ENCODE measurements around the gene C16orf86. TPM values are rescaled to one million over a fixed set of nuclear protein-coding genes. Genes with fewer than 3 reads are reported as not detected.

Gene C16orf86
- total RNA-seq, 1 donor from 2014 or later = 2.1 TPM

DNA sequence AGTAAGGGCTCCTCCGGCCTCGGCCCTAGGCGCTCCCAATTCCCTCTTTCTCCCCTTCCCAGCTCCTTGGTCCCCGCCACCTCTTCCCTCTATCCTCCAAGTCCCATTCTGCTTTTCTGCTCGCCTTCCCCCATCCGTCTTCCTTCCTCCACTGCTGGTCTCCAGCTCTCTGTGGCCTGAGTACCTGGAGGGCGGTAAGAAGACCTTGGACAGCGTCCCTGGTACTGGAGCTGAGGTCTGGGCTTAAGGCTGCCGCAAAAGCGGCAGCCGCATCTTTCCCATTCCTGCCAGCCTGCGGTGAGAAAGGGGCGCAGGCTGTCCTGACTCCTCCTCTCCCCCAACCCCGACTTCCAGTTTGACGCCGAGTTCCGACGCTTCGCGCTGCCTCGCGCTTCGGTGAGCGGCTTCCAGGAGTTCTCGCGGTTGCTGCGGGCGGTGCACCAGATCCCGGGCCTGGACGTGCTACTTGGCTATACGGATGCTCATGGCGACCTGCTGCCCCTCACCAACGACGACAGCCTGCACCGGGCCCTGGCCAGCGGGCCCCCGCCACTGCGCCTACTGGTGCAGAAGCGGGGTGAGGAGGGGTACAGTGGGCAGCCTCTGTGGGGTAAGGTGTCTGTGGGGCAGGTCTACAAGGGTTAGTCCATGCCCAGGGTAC lies 5.4 kb upstream of the C16orf86 start:
- no peaks in the 10 kb centered on the region for H3K9me3 Mint-ChIP-seq (ENCODE audit: unreplicated experiment)
- H3K27me3 Mint-ChIP-seq (ENCODE audit: unreplicated experiment) = no peaks in the 10 kb centered on the region
- peak overlapping the region; percentile 87 for H3K4me3 Mint-ChIP-seq (ENCODE audit: unreplicated experiment)
- peaks cover 24% of the 10 kb centered on the region for H3K4me1 Mint-ChIP-seq (ENCODE audit: unreplicated experiment)
- peak overlapping the region; percentile 89 for H3K27ac Mint-ChIP-seq (ENCODE audit: unreplicated experiment)
- H3K36me3 Mint-ChIP-seq (ENCODE audit: unreplicated experiment) = peaks cover 6% of the 10 kb centered on the region
- TF ChIP-seq, protein P1, sequence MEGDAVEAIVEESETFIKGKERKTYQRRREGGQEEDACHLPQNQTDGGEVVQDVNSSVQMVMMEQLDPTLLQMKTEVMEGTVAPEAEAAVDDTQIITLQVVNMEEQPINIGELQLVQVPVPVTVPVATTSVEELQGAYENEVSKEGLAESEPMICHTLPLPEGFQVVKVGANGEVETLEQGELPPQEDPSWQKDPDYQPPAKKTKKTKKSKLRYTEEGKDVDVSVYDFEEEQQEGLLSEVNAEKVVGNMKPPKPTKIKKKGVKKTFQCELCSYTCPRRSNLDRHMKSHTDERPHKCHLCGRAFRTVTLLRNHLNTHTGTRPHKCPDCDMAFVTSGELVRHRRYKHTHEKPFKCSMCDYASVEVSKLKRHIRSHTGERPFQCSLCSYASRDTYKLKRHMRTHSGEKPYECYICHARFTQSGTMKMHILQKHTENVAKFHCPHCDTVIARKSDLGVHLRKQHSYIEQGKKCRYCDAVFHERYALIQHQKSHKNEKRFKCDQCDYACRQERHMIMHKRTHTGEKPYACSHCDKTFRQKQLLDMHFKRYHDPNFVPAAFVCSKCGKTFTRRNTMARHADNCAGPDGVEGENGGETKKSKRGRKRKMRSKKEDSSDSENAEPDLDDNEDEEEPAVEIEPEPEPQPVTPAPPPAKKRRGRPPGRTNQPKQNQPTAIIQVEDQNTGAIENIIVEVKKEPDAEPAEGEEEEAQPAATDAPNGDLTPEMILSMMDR (IDR thresholded peaks at IDR 0.05) = no peak
- DNase-seq (ENCODE audit: extremely low spot score, unreplicated experiment) = peak; percentile 83

- H3K27me3 Mint-ChIP-seq (ENCODE audit: unreplicated experiment) = no peaks in the 10 kb centered on the region
- peaks cover 6% of the 10 kb centered on the region for H3K36me3 Mint-ChIP-seq (ENCODE audit: unreplicated experiment)
- no peaks in the 10 kb centered on the region for H3K9me3 Mint-ChIP-seq (ENCODE audit: unreplicated experiment)
- H3K4me1 Mint-ChIP-seq (ENCODE audit: unreplicated experiment) = peaks cover 28% of the 10 kb centered on the region
- no peak overlapping the region for H3K27ac Mint-ChIP-seq (ENCODE audit: unreplicated experiment)
- TF ChIP-seq, protein P1 (IDR thresholded peaks at IDR 0.05) = no peak
- peak overlapping the region; percentile 87 for H3K4me3 Mint-ChIP-seq (ENCODE audit: unreplicated experiment)
- DNase-seq (ENCODE audit: extremely low spot score, unreplicated experiment) = peak; percentile 84
Measured at GRCh38 chr16:67661886-67662652, 4.5 kb upstream of the C16orf86 start.

DNA sequence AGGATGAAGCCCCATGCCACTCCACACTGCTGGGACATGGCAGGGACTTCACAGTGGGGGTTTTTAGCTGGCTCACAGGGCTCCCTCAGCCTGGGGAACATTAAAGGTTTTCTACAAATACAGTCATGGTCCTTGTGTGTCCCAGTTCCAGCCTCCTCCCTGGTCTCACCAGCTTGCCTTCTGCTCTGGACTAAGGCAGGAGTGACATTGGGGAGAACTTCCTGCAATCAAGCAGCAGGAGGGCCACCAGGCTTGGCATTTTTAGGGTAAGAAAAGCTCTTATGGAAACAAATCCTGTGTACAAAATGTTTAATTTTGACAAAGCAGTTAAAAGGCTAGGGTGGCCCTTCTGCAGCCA lies 4.0 kb upstream of the C16orf86 start:
- no peak for DNase-seq (ENCODE audit: extremely low spot score, unreplicated experiment)
- TF ChIP-seq, protein P1 (IDR thresholded peaks at IDR 0.05) = no peak
- Mint-ChIP-seq H3K4me3 (ENCODE audit: unreplicated experiment) (no peak overlapping the region), H3K27ac (ENCODE audit: unreplicated experiment) (no peak overlapping the region), H3K36me3 (ENCODE audit: unreplicated experiment) (peaks cover 6% of the 10 kb centered on the region), H3K9me3 (ENCODE audit: unreplicated experiment) (no peaks in the 10 kb centered on the region), H3K27me3 (ENCODE audit: unreplicated experiment) (no peaks in the 10 kb centered on the region), H3K4me1 (ENCODE audit: unreplicated experiment) (peaks cover 34% of the 10 kb centered on the region)

GRCh38 chr16:67663151-67663876 lies 3.3 kb upstream of the C16orf86 start:
- H3K4me1 Mint-ChIP-seq (ENCODE audit: unreplicated experiment) = peaks cover 37% of the 10 kb centered on the region
- H3K27ac Mint-ChIP-seq (ENCODE audit: unreplicated experiment) = no peak overlapping the region
- H3K27me3 Mint-ChIP-seq (ENCODE audit: unreplicated experiment) = no peaks in the 10 kb centered on the region
- TF ChIP-seq, protein P1 (IDR thresholded peaks at IDR 0.05) = peak; percentile 30
- no peak overlapping the region for H3K4me3 Mint-ChIP-seq (ENCODE audit: unreplicated experiment)
- DNase-seq (ENCODE audit: extremely low spot score, unreplicated experiment) = no peak
- no peaks in the 10 kb centered on the region for H3K9me3 Mint-ChIP-seq (ENCODE audit: unreplicated experiment)
- peaks cover 6% of the 10 kb centered on the region for H3K36me3 Mint-ChIP-seq (ENCODE audit: unreplicated experiment)

- no peak overlapping the region for H3K27ac Mint-ChIP-seq (ENCODE audit: unreplicated experiment)
- no peak for DNase-seq (ENCODE audit: extremely low spot score, unreplicated experiment)
- no peaks in the 10 kb centered on the region for H3K9me3 Mint-ChIP-seq (ENCODE audit: unreplicated experiment)
- peaks cover 36% of the 10 kb centered on the region for H3K4me1 Mint-ChIP-seq (ENCODE audit: unreplicated experiment)
- peaks cover 6% of the 10 kb centered on the region for H3K36me3 Mint-ChIP-seq (ENCODE audit: unreplicated experiment)
- no peak overlapping the region for H3K4me3 Mint-ChIP-seq (ENCODE audit: unreplicated experiment)
- no peaks in the 10 kb centered on the region for H3K27me3 Mint-ChIP-seq (ENCODE audit: unreplicated experiment)
- TF ChIP-seq, protein P1 (IDR thresholded peaks at IDR 0.05) = no peak
Measured at GRCh38 chr16:67663877-67664222, 2.8 kb upstream of the C16orf86 start.
